Activated naive CD8-positive, alpha-beta T cell treated with anti-CD3 and anti-CD28 coated beads, Interleukin-2, amount 10 ng/mL, durations not matched to agents 7 days and 5 days (primary cell): ENCODE measurements around the gene FAM221B. TPM values are rescaled to one million over a fixed set of nuclear protein-coding genes. Genes with fewer than 3 reads are reported as not detected.

Experiments used
- ATAC-seq: fragments of 150-1000 bp; cut with Tn5 transposase; one replicate; pipeline ENCODE4 v1.10.0; 2021; ENCODE audit warnings: low read depth, moderate library complexity
- POLR2A ChIA-PET: fragments of 350-600 bp; sonication (Branson Sonifier 250); formaldehyde crosslinking; loops from one replicate; lab custom pipeline; 2021; ENCODE audit warnings: antibody characterized with exemption; lab: Charles Lee
- DNase-seq: peaks from one replicate; pipeline ENCODE4 v3.0.0; 2021
- H3K27ac Mint-ChIP-seq: one replicate; pipeline ENCODE4 v1.8.0; 2022; ENCODE audit warnings: mild to moderate bottlenecking, mixed read lengths
- H3K27me3 Mint-ChIP-seq: one replicate; pipeline ENCODE4 v1.8.0; 2022; ENCODE audit warnings: mild to moderate bottlenecking, moderate library complexity, mixed read lengths
- H3K36me3 Mint-ChIP-seq: one replicate; pipeline ENCODE4 v1.8.0; 2021; ENCODE audit warnings: mild to moderate bottlenecking, mixed read lengths
- H3K4me1 Mint-ChIP-seq: one replicate; pipeline ENCODE4 v1.8.0; 2021; ENCODE audit warnings: mixed read lengths
- H3K4me3 Mint-ChIP-seq: one replicate; pipeline ENCODE4 v1.8.0; 2022; ENCODE audit warnings: mild to moderate bottlenecking, moderate library complexity, mixed read lengths
- H3K9me3 Mint-ChIP-seq: one replicate; pipeline ENCODE4 v1.8.0; 2021; ENCODE audit warnings: mixed read lengths
- total RNA-seq, 2 experiments: library from RNA; stranded (reverse); gene quantifications; one replicate each; pipeline ENCODE4 v1.2.3, GENCODE V29; 2021

FAM221B gene
- total RNA-seq, 2 experiments from 2014 or later = not detected

DNA sequence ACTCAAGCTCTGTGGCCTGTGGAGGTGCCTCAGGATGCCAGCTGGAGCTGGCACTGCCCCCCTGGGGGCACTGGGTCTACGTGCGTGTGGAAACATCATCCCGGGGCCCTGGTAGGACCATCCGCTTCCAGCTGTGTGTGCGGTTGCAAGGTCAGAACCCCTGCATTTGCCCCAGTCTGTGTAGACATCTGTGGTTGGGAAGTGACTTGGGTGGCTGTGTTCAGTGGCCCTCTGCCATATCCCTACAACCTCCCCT, 13.0 kb upstream of the FAM221B start:
- ATAC-seq (no peak), DNase-seq (no peak)
- POLR2A ChIA-PET = no interaction called here
- Mint-ChIP-seq H3K27ac (no peak overlapping the region), H3K27me3 (peaks cover 2% of the 10 kb centered on the region), H3K4me1 (peaks cover 19% of the 10 kb centered on the region), H3K9me3 (no peaks in the 10 kb centered on the region), H3K4me3 (no peak overlapping the region), H3K36me3 (peaks cover 2% of the 10 kb centered on the region)

DNA sequence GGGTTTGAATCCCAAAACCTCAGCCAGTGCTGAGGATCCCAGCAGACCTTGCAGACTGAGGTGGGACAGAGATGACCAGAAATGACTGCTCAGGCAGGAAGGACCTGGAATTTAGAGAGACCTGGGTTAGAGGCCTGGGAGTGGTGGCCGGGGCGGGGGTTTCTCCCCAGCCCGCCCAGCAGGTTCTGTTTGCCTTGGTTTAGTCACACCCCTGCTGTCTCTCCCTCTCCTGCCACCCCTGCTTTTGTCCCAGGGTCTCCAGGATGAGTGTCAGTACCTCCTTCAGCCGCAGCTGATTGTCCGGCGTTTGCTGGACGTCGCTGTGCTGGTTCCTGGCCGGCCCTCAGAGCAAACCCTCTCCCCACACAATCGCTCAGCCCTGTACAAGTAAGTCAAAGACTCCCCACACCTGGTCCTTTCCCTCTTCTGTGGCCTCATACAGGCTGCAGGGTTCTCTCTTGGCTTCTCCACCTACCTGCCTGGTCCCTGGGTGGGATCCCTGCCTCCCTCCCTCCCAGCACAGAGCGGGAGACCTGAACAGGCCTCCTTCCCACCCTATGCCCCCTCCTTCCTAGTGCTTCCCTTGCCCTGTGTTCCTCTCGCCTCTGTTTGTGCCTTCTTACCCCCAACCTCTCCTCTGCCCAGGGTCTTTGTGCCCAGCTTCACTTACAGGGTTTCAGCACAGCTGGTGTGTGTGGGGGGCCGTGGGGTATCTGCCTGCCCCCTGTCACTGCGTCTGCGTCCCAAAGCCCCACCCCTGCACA, 12.5 kb upstream of the FAM221B start:
- DNase-seq (no peak), ATAC-seq (no peak)
- no peak overlapping the region for H3K4me3 Mint-ChIP-seq
- H3K9me3 Mint-ChIP-seq = no peaks in the 10 kb centered on the region
- peaks cover 19% of the 10 kb centered on the region for H3K4me1 Mint-ChIP-seq
- peaks cover 2% of the 10 kb centered on the region for H3K27me3 Mint-ChIP-seq
- POLR2A ChIA-PET = interaction anchor here (0.8 kb wide), 1 partner anchor 109 kb away, joined by 3 read pairs; the partner anchor contains the start of genes CREB3 and TLN1
- H3K36me3 Mint-ChIP-seq = peaks cover 2% of the 10 kb centered on the region
- no peak overlapping the region for H3K27ac Mint-ChIP-seq

DNA sequence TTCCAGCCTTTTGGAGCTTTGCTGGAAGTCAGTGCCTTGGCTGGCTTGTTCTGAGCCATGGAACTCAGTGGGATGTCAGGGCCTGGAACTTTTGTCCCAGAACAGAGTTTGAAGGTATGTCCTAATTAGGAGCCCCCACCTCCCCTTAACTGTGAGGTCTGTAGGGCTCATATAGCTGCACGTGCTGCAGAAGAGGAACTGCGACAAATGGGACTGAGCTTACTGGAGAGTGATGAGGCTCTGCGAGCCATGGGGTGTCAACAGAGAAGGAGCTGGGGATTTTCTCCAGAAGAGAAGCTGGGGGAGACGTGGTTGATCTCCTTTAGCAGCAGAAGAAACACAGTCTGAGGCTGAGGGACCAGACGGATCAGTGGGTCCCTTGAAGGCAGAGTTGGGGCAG, 11.4 kb upstream of the FAM221B start:
- no peak overlapping the region for H3K4me3 Mint-ChIP-seq
- H3K36me3 Mint-ChIP-seq = no peaks in the 10 kb centered on the region
- H3K27me3 Mint-ChIP-seq = peaks cover 2% of the 10 kb centered on the region
- no peaks in the 10 kb centered on the region for H3K9me3 Mint-ChIP-seq
- no peak for DNase-seq
- no peak for ATAC-seq
- POLR2A ChIA-PET = interaction anchor here (0.8 kb wide), 1 partner anchor 108 kb away, joined by 3 read pairs; the partner anchor contains the start of genes CREB3 and TLN1
- no peak overlapping the region for H3K27ac Mint-ChIP-seq
- peaks cover 9% of the 10 kb centered on the region for H3K4me1 Mint-ChIP-seq

DNA sequence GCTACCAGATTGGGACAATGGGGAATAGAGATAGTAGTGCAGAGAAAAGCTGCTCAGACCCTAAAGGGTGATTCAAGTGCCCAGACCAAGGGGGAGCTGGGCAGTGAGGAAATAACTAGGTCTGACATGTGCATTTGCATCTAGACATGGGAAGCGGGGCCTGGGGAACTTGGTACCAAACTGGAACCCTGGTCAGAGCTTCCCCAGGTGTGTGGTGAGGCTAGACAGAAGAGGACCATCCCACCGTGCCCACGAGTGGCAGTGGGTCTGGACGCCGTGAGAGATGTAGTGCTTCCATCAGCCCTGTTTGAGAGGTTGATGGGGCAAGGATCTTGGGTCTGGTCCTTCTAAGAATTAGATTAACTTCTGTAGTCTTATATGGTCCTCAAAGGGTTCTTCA, 8.1 kb upstream of the FAM221B start:
- H3K4me1 Mint-ChIP-seq = peaks cover 8% of the 10 kb centered on the region
- H3K36me3 Mint-ChIP-seq = no peaks in the 10 kb centered on the region
- H3K27me3 Mint-ChIP-seq = peaks cover 2% of the 10 kb centered on the region
- POLR2A ChIA-PET = interaction anchor here (0.5 kb wide), 1 partner anchor 806 kb away, joined by 3 read pairs; no protein-coding TSS in a partner anchor
- no peak for DNase-seq
- ATAC-seq = no peak
- no peak overlapping the region for H3K27ac Mint-ChIP-seq
- H3K9me3 Mint-ChIP-seq = no peaks in the 10 kb centered on the region
- H3K4me3 Mint-ChIP-seq = no peak overlapping the region

DNA sequence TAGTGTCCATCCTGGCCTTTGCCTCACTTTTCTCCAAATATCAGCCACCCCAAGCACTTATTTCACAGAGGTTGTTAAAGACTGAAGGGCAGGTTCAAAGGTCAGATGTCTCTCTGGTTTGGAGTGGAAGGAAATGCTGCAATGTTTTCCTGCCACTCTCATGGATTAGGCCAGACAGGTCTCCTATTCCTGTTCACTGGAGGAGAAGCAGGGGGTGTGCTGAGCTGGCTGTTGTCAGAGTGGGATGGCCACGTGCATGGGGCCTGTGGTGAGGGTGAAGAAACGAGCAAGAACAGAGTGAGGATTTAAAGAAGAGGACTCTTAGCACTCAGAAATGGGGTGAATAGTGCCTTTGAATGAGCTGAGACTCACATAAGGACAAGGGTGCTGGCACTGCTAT, 7.2 kb upstream of the FAM221B start:
- Mint-ChIP-seq H3K4me1 (peaks cover 8% of the 10 kb centered on the region), H3K27ac (no peak overlapping the region), H3K27me3 (peaks cover 2% of the 10 kb centered on the region), H3K4me3 (no peak overlapping the region), H3K9me3 (no peaks in the 10 kb centered on the region), H3K36me3 (no peaks in the 10 kb centered on the region)
- POLR2A ChIA-PET = interaction anchor here (0.5 kb wide), 1 partner anchor 807 kb away, joined by 3 read pairs; no protein-coding TSS in a partner anchor
- DNase-seq = no peak
- ATAC-seq = no peak

DNA sequence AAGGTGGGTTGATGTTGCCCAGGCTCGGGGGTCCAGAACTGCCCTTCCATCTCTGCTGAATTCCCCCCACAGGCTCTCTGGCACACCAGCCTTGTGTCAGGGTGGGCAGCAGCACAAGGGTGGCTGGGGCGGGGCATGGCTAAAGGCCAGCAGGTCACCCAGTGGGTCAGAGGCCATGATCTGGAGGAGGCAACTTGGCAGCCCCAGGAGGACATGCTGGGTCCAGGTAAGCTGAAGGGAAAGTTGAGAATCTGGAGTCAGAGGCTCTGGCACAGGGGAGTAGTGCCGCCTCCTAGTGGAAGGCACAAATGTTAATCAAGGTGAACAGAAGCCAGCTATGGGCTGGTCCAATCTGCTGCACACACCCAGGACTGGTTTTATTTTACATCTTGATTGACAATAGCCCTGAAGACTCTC, 6.7 kb upstream of the FAM221B start:
- ATAC-seq (peak; percentile 43), DNase-seq (no peak)
- H3K27me3 Mint-ChIP-seq = peaks cover 2% of the 10 kb centered on the region
- H3K9me3 Mint-ChIP-seq = no peaks in the 10 kb centered on the region
- H3K27ac Mint-ChIP-seq = no peak overlapping the region
- peaks cover 8% of the 10 kb centered on the region for H3K4me1 Mint-ChIP-seq
- H3K36me3 Mint-ChIP-seq = no peaks in the 10 kb centered on the region
- no peak overlapping the region for H3K4me3 Mint-ChIP-seq
- POLR2A ChIA-PET = no interaction called here

DNA sequence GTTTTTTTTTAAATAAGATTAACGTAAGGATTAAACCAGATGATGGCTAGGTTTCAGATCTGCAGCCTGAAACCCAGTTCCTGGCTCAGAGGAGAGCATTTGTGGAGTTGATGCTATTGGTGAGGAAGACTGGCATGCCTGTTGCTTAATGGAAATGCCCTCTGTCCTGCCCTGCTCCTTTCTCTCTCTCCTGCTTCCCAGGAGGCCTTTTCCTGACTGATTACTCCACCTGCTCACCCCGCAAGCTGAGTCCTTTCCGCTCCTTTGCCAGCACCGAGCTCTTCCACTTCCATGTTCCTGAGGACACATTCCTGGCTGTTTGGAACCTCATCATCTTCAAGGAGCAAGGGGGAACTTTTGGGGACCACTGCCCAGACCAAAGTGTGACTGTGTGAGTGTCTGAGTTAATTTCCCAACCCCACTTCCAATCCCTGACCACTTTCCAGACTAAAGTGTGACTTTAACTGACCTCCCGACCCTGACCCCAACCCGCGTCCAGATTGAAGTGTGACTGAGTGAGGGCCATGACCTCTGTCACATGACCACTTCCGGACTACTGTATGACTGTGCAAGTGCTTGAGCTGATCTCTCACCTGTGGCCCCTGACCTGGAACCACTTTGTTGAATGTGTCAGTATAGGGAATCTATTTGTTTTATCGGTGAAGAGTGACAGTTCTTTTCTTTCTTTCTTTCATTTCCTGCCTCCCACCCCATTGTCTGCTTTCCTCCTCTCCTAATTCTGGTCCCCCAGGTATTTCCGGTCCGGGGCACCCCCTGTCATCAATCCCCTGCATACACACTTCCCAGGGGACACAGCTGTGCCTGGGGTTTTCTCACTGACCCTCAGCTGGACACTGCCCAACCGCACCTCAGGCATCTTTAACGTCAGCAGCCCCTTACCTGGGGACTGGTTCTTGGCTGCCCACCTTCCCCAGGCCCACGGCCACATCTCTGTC, 6.0 kb upstream of the FAM221B start:
- ATAC-seq (no peak), DNase-seq (no peak)
- no peaks in the 10 kb centered on the region for H3K9me3 Mint-ChIP-seq
- H3K4me1 Mint-ChIP-seq = peaks cover 13% of the 10 kb centered on the region
- no peaks in the 10 kb centered on the region for H3K36me3 Mint-ChIP-seq
- peaks cover 2% of the 10 kb centered on the region for H3K27me3 Mint-ChIP-seq
- H3K4me3 Mint-ChIP-seq = no peak overlapping the region
- POLR2A ChIA-PET = no interaction called here
- no peak overlapping the region for H3K27ac Mint-ChIP-seq

DNA sequence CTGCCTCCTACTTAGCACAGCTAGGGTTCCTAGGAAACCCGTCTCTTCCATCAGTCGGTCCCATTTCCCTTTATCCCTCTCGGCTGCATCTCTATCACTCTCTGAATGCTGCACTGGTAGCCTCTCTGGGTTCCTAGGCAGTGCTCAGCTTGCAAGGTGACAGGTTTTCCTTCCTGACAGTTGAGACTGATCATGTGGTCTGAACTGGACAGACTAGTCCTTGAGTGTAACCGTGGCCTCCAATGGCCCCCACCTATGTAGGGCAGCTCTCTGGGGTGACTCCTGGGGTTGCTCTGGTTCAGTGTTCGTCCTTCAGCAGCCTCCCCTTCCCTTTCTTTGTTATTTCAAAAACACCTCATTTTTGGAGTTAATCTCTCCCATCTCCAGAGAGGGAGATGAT, 4.3 kb upstream of the FAM221B start:
- Mint-ChIP-seq H3K4me3 (no peak overlapping the region), H3K27ac (no peak overlapping the region), H3K4me1 (peaks cover 21% of the 10 kb centered on the region), H3K27me3 (peaks cover 2% of the 10 kb centered on the region), H3K9me3 (no peaks in the 10 kb centered on the region), H3K36me3 (no peaks in the 10 kb centered on the region)
- no peak for ATAC-seq
- no peak for DNase-seq
- POLR2A ChIA-PET = no interaction called here

DNA sequence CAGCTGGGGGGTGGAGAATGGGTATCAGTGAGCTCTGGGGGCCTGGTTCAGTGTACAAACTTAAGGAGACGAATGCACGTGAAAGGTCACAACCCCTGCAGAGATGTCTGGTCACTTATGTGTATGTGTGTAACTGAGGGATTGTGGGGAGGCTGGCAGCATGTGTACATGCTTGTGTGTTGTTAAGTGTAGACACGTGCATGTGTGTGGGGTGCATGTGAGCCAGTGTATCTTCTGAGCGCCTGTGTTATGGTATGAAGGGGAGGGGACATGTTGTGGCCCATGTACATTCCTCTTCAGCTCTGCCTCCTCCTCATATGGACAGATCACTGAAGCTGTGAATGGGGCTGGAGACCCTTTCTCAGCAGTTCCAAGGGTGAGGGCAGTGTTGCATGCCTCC, 2.5 kb upstream of the FAM221B start:
- ATAC-seq (no peak), DNase-seq (no peak)
- H3K4me1 Mint-ChIP-seq = peaks cover 24% of the 10 kb centered on the region
- no peak overlapping the region for H3K27ac Mint-ChIP-seq
- H3K27me3 Mint-ChIP-seq = peaks cover 5% of the 10 kb centered on the region
- H3K9me3 Mint-ChIP-seq = no peaks in the 10 kb centered on the region
- H3K4me3 Mint-ChIP-seq = no peak overlapping the region
- POLR2A ChIA-PET = no interaction called here
- H3K36me3 Mint-ChIP-seq = no peaks in the 10 kb centered on the region

DNA sequence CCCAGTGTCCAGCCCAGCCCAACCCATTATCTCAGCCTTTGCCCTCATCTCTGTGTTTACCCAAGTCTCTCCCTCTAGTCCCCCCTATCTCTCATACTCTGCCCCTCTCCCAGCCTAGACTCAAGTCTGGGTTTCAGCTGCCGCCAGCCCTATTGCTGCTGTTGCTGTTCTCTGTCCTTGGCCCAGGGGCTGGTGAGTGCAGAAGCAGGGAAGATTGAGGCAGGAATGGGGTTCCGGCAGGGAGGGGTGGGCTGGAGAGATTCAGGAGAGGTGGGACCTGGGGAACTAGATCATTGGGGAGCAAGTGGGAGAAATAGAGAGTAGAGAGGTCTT, 1.2 kb upstream of the FAM221B start:
- Mint-ChIP-seq H3K27me3 (peaks cover 5% of the 10 kb centered on the region), H3K9me3 (no peaks in the 10 kb centered on the region)
- POLR2A ChIA-PET = interaction anchor here (0.7 kb wide), 1 partner anchor 64 kb away, joined by 3 read pairs; no protein-coding TSS in a partner anchor

DNA sequence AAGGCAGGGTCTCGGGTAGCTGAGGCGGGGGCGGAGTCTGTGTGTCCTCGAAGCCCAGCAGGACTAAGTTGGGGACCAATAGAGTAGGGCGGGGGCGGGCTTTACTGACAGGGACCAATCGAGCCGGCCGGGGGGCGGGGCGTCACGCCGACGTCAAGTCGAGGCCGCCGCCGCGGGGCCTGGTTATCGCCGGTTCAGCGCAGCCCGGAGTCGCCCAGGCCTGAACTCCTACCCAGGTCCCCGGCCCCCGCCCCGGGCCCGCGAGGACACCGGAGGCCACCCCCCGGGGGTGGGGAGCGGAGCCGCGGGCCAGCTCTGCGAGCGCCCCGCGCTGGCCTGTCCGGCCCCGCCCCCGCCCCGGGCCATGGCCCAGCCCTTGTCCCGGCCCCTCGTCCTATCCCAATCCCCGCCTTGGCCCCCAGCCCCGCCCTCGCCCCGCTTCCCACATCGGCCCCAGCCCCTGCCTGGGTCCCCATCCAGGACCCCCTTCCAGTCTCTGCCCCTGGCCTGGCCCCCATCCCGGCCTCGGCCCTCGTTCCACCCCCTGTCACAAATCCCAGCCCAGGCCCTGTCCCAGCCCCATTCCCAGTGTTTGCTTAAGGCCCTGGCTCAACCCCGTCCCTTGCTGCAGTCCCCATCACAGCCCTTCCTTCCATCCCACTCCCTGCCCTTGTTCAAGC, 692 bp upstream of the FAM221B start, which contains the start of gene TMEM8B:
Gene TMEM8B, plus strand, starts transcription at position 145 of the 680 bp plus-strand sequence. Its CDS starts 220 bp downstream, at position 365.
- Mint-ChIP-seq H3K27ac (peak within 1 kb of the TSS; percentile 87), H3K36me3 (no peaks in the 10 kb centered on the region), H3K27me3 (peaks cover 5% of the 10 kb centered on the region), H3K4me1 (peaks cover 23% of the 10 kb centered on the region), H3K9me3 (no peaks in the 10 kb centered on the region), H3K4me3 (peak within 1 kb of the TSS; percentile 96)
- POLR2A ChIA-PET = interaction anchor here (0.6 to 1.5 kb wide), 6 partner anchors 15 to 225 kb away, joined by 3 to 8 read pairs (median 4); partner anchors contain the start of genes HINT2 and SPAG8
- ATAC-seq (peak; percentile 90), DNase-seq (peak; percentile 95)

More for the DNA sequence above, 1.2 kb upstream of the FAM221B start:
- DNase-seq (no peak), ATAC-seq (no peak)
- H3K36me3 Mint-ChIP-seq = no peaks in the 10 kb centered on the region
- H3K4me3 Mint-ChIP-seq = peak overlapping the region; percentile 91
- H3K27ac Mint-ChIP-seq = peak overlapping the region; percentile 82
- H3K4me1 Mint-ChIP-seq = peaks cover 26% of the 10 kb centered on the region

DNA sequence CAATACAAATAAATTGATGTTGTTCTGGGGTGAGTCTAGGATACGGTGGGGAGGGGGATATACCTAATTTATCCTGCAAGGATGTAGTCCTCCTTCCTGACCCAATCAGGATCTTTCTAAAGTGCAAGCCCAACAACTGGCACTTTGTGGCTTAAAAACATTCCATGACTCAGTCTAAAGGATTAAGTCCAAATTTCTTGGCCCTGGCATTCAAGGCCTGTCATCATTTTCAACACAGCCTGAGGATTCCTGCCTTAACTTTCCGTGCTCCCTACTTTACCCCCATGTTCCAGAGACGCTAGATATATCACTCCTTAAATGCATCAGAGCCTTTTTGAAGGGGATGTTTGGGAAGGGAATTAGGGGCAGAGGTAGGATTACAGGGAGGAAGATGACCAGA, 1.0 kb downstream of the FAM221B start:
- ATAC-seq (no peak), DNase-seq (no peak)
- Mint-ChIP-seq H3K36me3 (no peaks in the 10 kb centered on the region), H3K9me3 (no peaks in the 10 kb centered on the region), H3K27ac (no peak overlapping the region), H3K4me1 (peaks cover 18% of the 10 kb centered on the region), H3K27me3 (peaks cover 5% of the 10 kb centered on the region), H3K4me3 (peak overlapping the region; percentile 13)
- POLR2A ChIA-PET = interaction anchor here (0.6 kb wide), 2 partner anchors 15 to 706 kb away, joined by 3 to 4 read pairs; partner anchors contain the start of gene SPAG8
